Chondrocyte (in vitro differentiated cells): ENCODE data around the gene NOP14. TPM values are rescaled to one million over a fixed set of nuclear protein-coding genes. Genes with fewer than 3 reads are reported as not detected.

Experiments used
- DNase-seq: peaks from one replicate; pipeline ENCODE4 v3.0.0; 2021; ENCODE audit warnings: mixed read lengths, low spot score
- H3K27ac Mint-ChIP-seq: one replicate; pipeline ENCODE4 v1.8.0; 2021; ENCODE audit warnings: mild to moderate bottlenecking, moderate library complexity, mixed read lengths; ENCODE audit not compliant: unreplicated experiment
- H3K27me3 Mint-ChIP-seq: 2 replicates; pipeline ENCODE4 v1.8.0; 2021; ENCODE audit warnings: low read depth, mixed read lengths
- H3K36me3 Mint-ChIP-seq: 2 replicates; pipeline ENCODE4 v1.8.0; 2021; ENCODE audit warnings: low read depth, mixed read lengths
- H3K4me1 Mint-ChIP-seq: 2 replicates; pipeline ENCODE4 v1.8.0; 2021; ENCODE audit warnings: low read depth, mild to moderate bottlenecking, mixed read lengths
- H3K4me3 Mint-ChIP-seq: one replicate; pipeline ENCODE4 v1.8.0; 2021; ENCODE audit warnings: mild to moderate bottlenecking, moderate library complexity, mixed read lengths; ENCODE audit not compliant: unreplicated experiment
- H3K9me3 Mint-ChIP-seq: 2 replicates; pipeline ENCODE4 v1.8.0; 2021; ENCODE audit warnings: low read depth, mixed read lengths
- CTCF ChIP-seq: fragments of 200-600 bp; sonication (generic); IDR thresholded peaks from 2 replicates; pipeline ENCODE4 v1.5.0; 2021; ENCODE audit warnings: antibody characterized with exemption, mild to moderate bottlenecking, moderate library complexity
- total RNA-seq: library from RNA; stranded (reverse); gene quantifications from 3 replicates; pipeline ENCODE4 v1.2.1, GENCODE V29; 2021

The NOP14 gene
- total RNA-seq, 1 donor from 2014 or later, result 22.2 TPM

GRCh38 chr4:2888886-2889285 is 74.3 kb downstream of the NOP14 start:
- no peaks in the 10 kb centered on the region for H3K9me3 Mint-ChIP-seq
- H3K4me3 Mint-ChIP-seq, result no peak overlapping the region
- H3K4me1 Mint-ChIP-seq, result peaks cover 23% of the 10 kb centered on the region

More at GRCh38 chr4:2888886-2889285, 74.3 kb downstream of the NOP14 start:
- no peak for TF ChIP-seq CTCF
- peaks cover 25% of the 10 kb centered on the region for H3K36me3 Mint-ChIP-seq
- no peak for DNase-seq
- no peak overlapping the region for H3K27ac Mint-ChIP-seq
- H3K27me3 Mint-ChIP-seq, result no peaks in the 10 kb centered on the region

Other genes with a start within 250 kb of the NOP14 start
- 23.3 to 30.7 TPM (median 29.0 TPM) in 3 replicates for gene TNIP2, start 207.1 kb downstream of the NOP14 start, total RNA-seq
- 50.1 to 63.1 TPM (median 59.8 TPM) in 3 replicates for gene SH3BP2, start 170.3 kb downstream of the NOP14 start, total RNA-seq
- 240 to 269 TPM (median 256 TPM) in 3 replicates for gene ADD1, start 119.6 kb downstream of the NOP14 start, total RNA-seq
- gene GRK4, start 165 bp upstream of the NOP14 start, total RNA-seq, result 12.0 to 13.4 TPM (median 12.8 TPM) in 3 replicates
- not detected in 3 replicates for gene HTT-AS, start 111.1 kb upstream of the NOP14 start, total RNA-seq
- 27.3 to 54.7 TPM (median 38.5 TPM) in 3 replicates for gene HTT, start 111.3 kb upstream of the NOP14 start, total RNA-seq